GM13977 (cell line): Measurements from ENCODE around the gene ZNF609.

ENCODE experiments used
- DNase-seq: peaks from one replicate; pipeline ENCODE4 v3.0.0; 2012; ENCODE audit warnings: low spot score
- CTCF ChIP-seq: IDR thresholded peaks from 2 replicates; pipeline ENCODE4 v1.5.1; 2012; ENCODE audit warnings: mild to moderate bottlenecking, control low read depth; ENCODE audit not compliant: insufficient read depth; ENCODE audit errors: extremely low read depth, missing control alignments
- in situ Hi-C: fragments of 300-500 bp; cut with MboI; formaldehyde crosslinking; loops from one replicate; pipeline ENCODE4 v1.12.0; 2022; ENCODE audit warnings: low sequenced_read_pairs, low pct_unique_long_range_greater_than_20kb, mixed read lengths, inconsistent platforms; ENCODE audit not compliant: unreplicated experiment

The ZNF609 gene

GRCh38 chr15:64568765-64569164, 108.4 kb downstream of the ZNF609 start:
- in situ Hi-C loops = no loop called here
- no peak for DNase-seq

GRCh38 chr15:64571857-64572291, 111.5 kb downstream of the ZNF609 start:
- DNase-seq = peak; percentile 31
- TF ChIP-seq CTCF = no peak

More at GRCh38 chr15:64568765-64569164, 108.4 kb downstream of the ZNF609 start:
- no peak for TF ChIP-seq CTCF

GRCh38 chr15:64572856-64573255, 112.5 kb downstream of the ZNF609 start:
- TF ChIP-seq CTCF = no peak
- DNase-seq = no peak

More at GRCh38 chr15:64571857-64572291, 111.5 kb downstream of the ZNF609 start:
- in situ Hi-C loops = no loop called here

GRCh38 chr15:64574301-64575017, 114.1 kb downstream of the ZNF609 start:
- no peak for DNase-seq
- in situ Hi-C loops = no loop called here
- TF ChIP-seq CTCF = no peak

More at GRCh38 chr15:64572856-64573255, 112.5 kb downstream of the ZNF609 start:
- in situ Hi-C loops = no loop called here

GRCh38 chr15:64580696-64581407, 120.5 kb downstream of the ZNF609 start:
- in situ Hi-C loops = no loop called here
- no peak for DNase-seq
- no peak for TF ChIP-seq CTCF

GRCh38 chr15:64581408-64581761, 121.0 kb downstream of the ZNF609 start:
- in situ Hi-C loops = no loop called here
- no peak for TF ChIP-seq CTCF

More at GRCh38 chr15:64581408-64581761, 121.0 kb downstream of the ZNF609 start:
- no peak for DNase-seq
